Duodenal mucosa (tissue), 2 donors: Measurements from ENCODE around the gene MAGI3.

Source experiments
- H3K27ac ChIP-seq: one replicate; pipeline ENCODE4 v1.7.0; 2013; ENCODE audit warnings: low read depth, low read length
- H3K27me3 ChIP-seq, 2 donors: one replicate each; pipeline ENCODE4 v1.7.0; 2013; ENCODE audit warnings: low read length in 2 of 2, control low read depth in 1 of 2; ENCODE audit not compliant: insufficient read depth in 2 of 2, control insufficient read depth in 1 of 2
- H3K36me3 ChIP-seq, 2 donors: one replicate each; pipeline ENCODE4 v1.7.0; 2013; ENCODE audit warnings: low read length in 2 of 2, control low read depth in 1 of 2; ENCODE audit not compliant: insufficient read depth in 2 of 2, control insufficient read depth in 1 of 2
- H3K4me1 ChIP-seq, 2 donors: one replicate each; pipeline ENCODE4 v1.7.0; 2013; ENCODE audit warnings: low read length in 2 of 2, control low read depth in 1 of 2; ENCODE audit not compliant: insufficient read depth in 2 of 2, control insufficient read depth in 1 of 2
- H3K4me3 ChIP-seq, 2 donors: one replicate each; pipeline ENCODE4 v1.7.0; 2013; ENCODE audit warnings: low read length in 2 of 2, low read depth in 1 of 2
- H3K9ac ChIP-seq, 2 donors: one replicate each; pipeline ENCODE4 v1.7.0; 2013; ENCODE audit warnings: low read length in 2 of 2, low read depth in 1 of 2
- H3K9me3 ChIP-seq, 2 donors: one replicate each; pipeline ENCODE4 v1.7.0; 2013; ENCODE audit warnings: low read length in 2 of 2, control low read depth in 1 of 2; ENCODE audit not compliant: control insufficient read depth in 1 of 2

Gene MAGI3

GRCh38 chr1:113628997-113629396, 238.7 kb downstream of the MAGI3 start:
- Histone ChIP-seq H3K4me3 (no peak overlapping the region), H3K27ac (no peak overlapping the region), H3K27me3 (no peaks in the 10 kb centered on the region), H3K4me1 (no peaks in the 10 kb centered on the region), H3K9me3 (peaks cover 6 to 9% of the 10 kb centered on the region in 2 donors), H3K9ac (no peak overlapping the region), H3K36me3 (peaks cover 3 to 17% of the 10 kb centered on the region in 2 donors)

- H3K36me3 ChIP-seq: peaks cover 3 to 17% of the 10 kb centered on the region in 2 donors
- no peaks in the 10 kb centered on the region for H3K27me3 ChIP-seq
- no peak overlapping the region for H3K9ac ChIP-seq
- no peak overlapping the region for H3K4me3 ChIP-seq
- H3K9me3 ChIP-seq: peaks cover 6 to 9% of the 10 kb centered on the region in 2 donors
- H3K4me1 ChIP-seq: no peaks in the 10 kb centered on the region
- H3K27ac ChIP-seq: no peak overlapping the region
Measured at GRCh38 chr1:113630340-113631327, 240.3 kb downstream of the MAGI3 start.

DNA sequence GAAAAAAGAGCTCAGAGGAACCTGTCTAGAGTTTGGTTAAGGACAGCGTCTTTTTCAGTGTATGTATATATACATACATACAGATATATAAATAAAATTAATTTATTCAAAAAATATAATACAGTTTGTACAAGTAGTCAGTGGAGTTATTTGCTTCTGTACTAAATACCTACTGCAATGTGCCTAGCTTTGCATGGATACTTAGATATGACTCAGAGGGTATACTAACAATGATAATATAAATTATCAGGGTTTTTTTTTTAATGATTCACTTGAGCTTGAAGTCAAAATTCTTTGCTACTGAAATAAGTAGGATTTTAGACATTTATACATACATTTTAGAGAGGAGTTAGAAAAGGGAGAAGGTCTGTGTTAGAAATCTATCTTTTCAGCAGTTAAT, 251.1 kb downstream of the MAGI3 start:
- Histone ChIP-seq H3K27me3 (no peaks in the 10 kb centered on the region), H3K4me3 (no peak overlapping the region), H3K36me3 (peaks cover 4 to 10% of the 10 kb centered on the region in 2 donors), H3K9ac (no peak overlapping the region), H3K9me3 (no peaks in the 10 kb centered on the region), H3K4me1 (no peaks in the 10 kb centered on the region), H3K27ac (no peak overlapping the region)

DNA sequence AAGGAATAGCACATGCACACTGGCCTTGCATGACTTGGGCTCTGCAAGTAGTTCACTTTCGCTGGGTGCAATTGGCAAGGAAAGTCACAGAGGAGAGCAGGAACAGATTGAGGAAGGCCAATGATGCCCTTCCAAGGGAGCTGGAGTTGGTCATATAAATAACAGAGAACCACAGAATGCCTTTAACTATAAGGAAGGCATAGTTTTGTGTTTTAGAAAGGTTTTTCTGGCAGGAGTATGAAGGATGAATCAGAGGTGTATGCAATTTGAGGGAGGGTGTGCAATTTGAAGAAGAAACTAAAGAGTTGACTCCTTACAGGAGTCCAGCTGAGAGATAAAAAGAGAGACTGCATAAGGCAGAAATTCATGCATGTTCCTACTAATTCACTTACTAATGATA, 256.8 kb downstream of the MAGI3 start:
- Histone ChIP-seq H3K36me3 (peaks cover 15 to 16% of the 10 kb centered on the region in 2 donors), H3K27ac (no peak overlapping the region), H3K9me3 (no peaks in the 10 kb centered on the region), H3K4me1 (no peaks in the 10 kb centered on the region), H3K4me3 (no peak overlapping the region), H3K27me3 (no peaks in the 10 kb centered on the region), H3K9ac (no peak overlapping the region)

- Histone ChIP-seq H3K27ac (no peak overlapping the region), H3K9ac (no peak overlapping the region), H3K4me1 (no peaks in the 10 kb centered on the region), H3K4me3 (no peak overlapping the region), H3K9me3 (no peaks in the 10 kb centered on the region), H3K27me3 (no peaks in the 10 kb centered on the region), H3K36me3 (peaks cover 11 to 13% of the 10 kb centered on the region in 2 donors)
Measured at GRCh38 chr1:113648478-113648877, 258.2 kb downstream of the MAGI3 start.

GRCh38 chr1:113652771-113653170, 262.5 kb downstream of the MAGI3 start:
- H3K36me3 ChIP-seq: peaks cover 11 to 12% of the 10 kb centered on the region in 2 donors
- H3K9me3 ChIP-seq: no peaks in the 10 kb centered on the region
- H3K27ac ChIP-seq: no peak overlapping the region
- no peaks in the 10 kb centered on the region for H3K4me1 ChIP-seq
- no peaks in the 10 kb centered on the region for H3K27me3 ChIP-seq
- no peak overlapping the region for H3K4me3 ChIP-seq
- no peak overlapping the region for H3K9ac ChIP-seq

- Histone ChIP-seq H3K9ac (no peak overlapping the region), H3K4me1 (no peaks in the 10 kb centered on the region), H3K4me3 (no peak overlapping the region), H3K27ac (no peak overlapping the region), H3K27me3 (no peaks in the 10 kb centered on the region), H3K9me3 (no peaks in the 10 kb centered on the region), H3K36me3 (peaks cover 9 to 11% of the 10 kb centered on the region in 2 donors)
Measured at GRCh38 chr1:113653741-113654140, 263.4 kb downstream of the MAGI3 start.

DNA sequence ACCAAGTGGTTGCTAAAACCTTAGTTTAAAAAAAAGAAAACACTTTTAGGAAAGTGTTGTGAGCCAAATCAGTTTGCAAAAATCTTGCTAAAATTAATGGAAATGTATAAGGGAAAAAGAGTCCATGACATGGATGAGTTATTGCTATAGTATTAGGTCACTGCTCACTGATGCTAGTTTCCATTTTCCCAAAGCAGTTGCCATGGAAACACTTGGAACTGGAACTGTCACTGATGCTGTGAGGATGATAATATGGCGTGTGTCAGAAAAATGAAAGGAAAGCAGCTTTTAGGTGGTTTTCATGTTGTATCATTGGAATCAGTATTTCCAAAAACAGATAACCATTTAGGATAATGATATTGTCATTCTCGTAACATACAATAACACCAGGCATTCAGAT, 264.6 kb downstream of the MAGI3 start:
- Histone ChIP-seq H3K9ac (no peak overlapping the region), H3K27ac (no peak overlapping the region), H3K36me3 (peaks cover 9 to 16% of the 10 kb centered on the region in 2 donors), H3K9me3 (no peaks in the 10 kb centered on the region), H3K27me3 (no peaks in the 10 kb centered on the region), H3K4me3 (no peak overlapping the region), H3K4me1 (no peaks in the 10 kb centered on the region)

DNA sequence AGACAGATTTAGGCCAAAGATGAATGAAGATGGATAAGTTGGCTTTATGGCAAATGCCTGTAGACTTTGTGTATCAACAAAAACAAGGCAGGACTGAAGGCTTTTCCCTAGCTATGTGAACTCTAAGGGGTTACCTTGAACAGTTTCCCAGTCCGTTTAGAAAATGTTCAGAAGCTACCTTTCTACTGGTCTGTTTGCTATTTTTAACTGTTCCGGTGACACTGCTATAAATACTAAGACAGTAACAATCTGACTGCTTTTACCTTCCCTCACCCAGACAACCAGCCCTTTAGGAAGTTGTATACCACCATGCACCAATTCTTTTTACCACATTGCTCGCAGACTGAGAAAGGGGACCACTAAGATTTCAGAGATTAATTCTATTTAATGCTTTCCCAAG, 266.8 kb downstream of the MAGI3 start:
- H3K27ac ChIP-seq: no peak overlapping the region
- no peaks in the 10 kb centered on the region for H3K4me1 ChIP-seq
- no peaks in the 10 kb centered on the region for H3K27me3 ChIP-seq
- no peaks in the 10 kb centered on the region for H3K9me3 ChIP-seq
- peaks cover 9 to 13% of the 10 kb centered on the region in 2 donors for H3K36me3 ChIP-seq
- H3K9ac ChIP-seq: no peak overlapping the region
- H3K4me3 ChIP-seq: no peak overlapping the region

- H3K27ac ChIP-seq: no peak overlapping the region
- no peak overlapping the region for H3K9ac ChIP-seq
- H3K9me3 ChIP-seq: no peaks in the 10 kb centered on the region
- H3K36me3 ChIP-seq: peaks cover 9 to 13% of the 10 kb centered on the region in 2 donors
- H3K4me3 ChIP-seq: no peak overlapping the region
- H3K27me3 ChIP-seq: no peaks in the 10 kb centered on the region
- H3K4me1 ChIP-seq: no peaks in the 10 kb centered on the region
Measured at GRCh38 chr1:113657556-113658063, 267.3 kb downstream of the MAGI3 start.
